Coronary artery (tissue), 2 donors: ENCODE measurements around the gene EHD1.

Source experiments
- DNase-seq: peaks from one replicate; pipeline ENCODE4 v3.0.0-alpha.2; 2017; ENCODE audit warnings: low spot score
- H3K27ac ChIP-seq, 2 donors: fragments of 200-600 bp; sonication (generic); one replicate each; pipeline ENCODE4 v1.5.1; 2016 to 2019
- H3K4me3 ChIP-seq: fragments of 200-600 bp; sonication (generic); 2 replicates; pipeline ENCODE4 v1.5.1; 2016; ENCODE audit warnings: mild to moderate bottlenecking, moderate library complexity
- CTCF ChIP-seq: fragments of 200-600 bp; sonication (generic); IDR thresholded peaks from one replicate; pipeline ENCODE4 v1.5.1; 2019; ENCODE audit warnings: antibody characterized with exemption

EHD1 gene

GRCh38 chr11:64894812-64895452, 16.5 kb upstream of the EHD1 start:
- no peak for DNase-seq
- Histone ChIP-seq H3K4me3 (no peak overlapping the region), H3K27ac (no peak overlapping the region)
- no peak for TF ChIP-seq CTCF

- TF ChIP-seq CTCF, result peak; percentile 91
- DNase-seq, result peak; percentile 85
- Histone ChIP-seq H3K4me3 (no peak overlapping the region), H3K27ac (no peak overlapping the region)
Observed at GRCh38 chr11:64894070-64894811, 15.8 kb upstream of the EHD1 start.

GRCh38 chr11:64893194-64894069, 15.0 kb upstream of the EHD1 start:
- Histone ChIP-seq H3K27ac (no peak overlapping the region), H3K4me3 (no peak overlapping the region)
- TF ChIP-seq CTCF, result no peak
- no peak for DNase-seq

GRCh38 chr11:64892838-64893193, 14.4 kb upstream of the EHD1 start:
- DNase-seq, result no peak
- no peak overlapping the region for H3K27ac ChIP-seq
- H3K4me3 ChIP-seq, result no peak overlapping the region
- TF ChIP-seq CTCF, result no peak

- DNase-seq, result no peak
- H3K4me3 ChIP-seq, result no peak overlapping the region
- no peak overlapping the region for H3K27ac ChIP-seq
- no peak for TF ChIP-seq CTCF
Observed at GRCh38 chr11:64892411-64892831, 14.0 kb upstream of the EHD1 start.

- no peak for TF ChIP-seq CTCF
- no peak overlapping the region for H3K4me3 ChIP-seq
- H3K27ac ChIP-seq, result no peak overlapping the region
- DNase-seq, result no peak
Observed at GRCh38 chr11:64891880-64892279, 13.5 kb upstream of the EHD1 start.
